Esophagus muscularis mucosa (tissue), 4 donors: ENCODE results near the gene FGD2.

ENCODE experiments used
- EP300 ChIP-seq: sonication (generic); formaldehyde crosslinking; IDR thresholded peaks from one replicate; pipeline ENCODE4 v1.6.1; 2017; ENCODE audit warnings: antibody characterized with exemption
- POLR2A ChIP-seq: fragments of 450-650 bp; IDR thresholded peaks from one replicate; pipeline ENCODE4 v1.6.1; 2017; ENCODE audit warnings: antibody characterized with exemption, moderate library complexity, mild to moderate bottlenecking, low read depth
- POLR2AphosphoS5 ChIP-seq, 2 donors: sonication (generic); formaldehyde crosslinking; IDR thresholded peaks; one replicate each; pipeline ENCODE4 v1.6.1; 2017; ENCODE audit warnings: antibody characterized with exemption in 2 of 2
- TF ChIP-seq, protein P1 (sequence below), 3 experiments: fragments of 200-600 bp in 2 of 3; fragments of 450-650 bp in 1 of 3; sonication (generic) in 2 of 3; IDR thresholded peaks; one replicate each; pipeline ENCODE4 v1.5.1; 2017 to 2019; ENCODE audit warnings: antibody characterized with exemption in 3 of 3, mild to moderate bottlenecking in 2 of 3, moderate library complexity in 1 of 3

DNA sequence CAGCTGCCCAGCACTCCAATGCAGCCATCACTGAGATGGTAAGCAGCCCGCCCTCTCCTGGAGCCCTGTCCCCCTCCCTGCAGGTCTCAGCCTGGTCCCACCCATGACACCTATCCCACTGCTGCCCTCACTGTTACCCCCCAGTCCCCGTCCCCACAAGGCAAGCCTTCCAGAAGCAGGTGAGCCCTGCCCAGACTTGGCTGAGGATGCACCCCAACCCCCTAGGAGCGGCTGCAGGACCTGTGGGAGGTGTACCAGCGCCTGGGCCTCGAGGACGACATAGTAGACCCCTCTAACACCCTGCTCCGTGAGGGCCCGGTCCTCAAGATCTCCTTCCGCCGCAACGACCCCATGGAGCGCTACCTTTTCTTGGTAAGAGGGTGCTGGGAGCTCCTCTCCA is 9.2 kb downstream of the FGD2 start:
- TF ChIP-seq POLR2A: no peak
- TF ChIP-seq, protein P1, sequence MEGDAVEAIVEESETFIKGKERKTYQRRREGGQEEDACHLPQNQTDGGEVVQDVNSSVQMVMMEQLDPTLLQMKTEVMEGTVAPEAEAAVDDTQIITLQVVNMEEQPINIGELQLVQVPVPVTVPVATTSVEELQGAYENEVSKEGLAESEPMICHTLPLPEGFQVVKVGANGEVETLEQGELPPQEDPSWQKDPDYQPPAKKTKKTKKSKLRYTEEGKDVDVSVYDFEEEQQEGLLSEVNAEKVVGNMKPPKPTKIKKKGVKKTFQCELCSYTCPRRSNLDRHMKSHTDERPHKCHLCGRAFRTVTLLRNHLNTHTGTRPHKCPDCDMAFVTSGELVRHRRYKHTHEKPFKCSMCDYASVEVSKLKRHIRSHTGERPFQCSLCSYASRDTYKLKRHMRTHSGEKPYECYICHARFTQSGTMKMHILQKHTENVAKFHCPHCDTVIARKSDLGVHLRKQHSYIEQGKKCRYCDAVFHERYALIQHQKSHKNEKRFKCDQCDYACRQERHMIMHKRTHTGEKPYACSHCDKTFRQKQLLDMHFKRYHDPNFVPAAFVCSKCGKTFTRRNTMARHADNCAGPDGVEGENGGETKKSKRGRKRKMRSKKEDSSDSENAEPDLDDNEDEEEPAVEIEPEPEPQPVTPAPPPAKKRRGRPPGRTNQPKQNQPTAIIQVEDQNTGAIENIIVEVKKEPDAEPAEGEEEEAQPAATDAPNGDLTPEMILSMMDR (IDR thresholded peaks at IDR 0.05): no peak
- TF ChIP-seq EP300: no peak
- TF ChIP-seq POLR2AphosphoS5 (IDR thresholded peaks at IDR 0.05): no peak
